Fibroblast of skin of right biceps (primary cell): ENCODE measurements around the gene MED31.

Experiments used
- DNase-seq: peaks from one replicate; pipeline ENCODE4 v3.0.0-alpha.2; 2013

Gene MED31

DNA sequence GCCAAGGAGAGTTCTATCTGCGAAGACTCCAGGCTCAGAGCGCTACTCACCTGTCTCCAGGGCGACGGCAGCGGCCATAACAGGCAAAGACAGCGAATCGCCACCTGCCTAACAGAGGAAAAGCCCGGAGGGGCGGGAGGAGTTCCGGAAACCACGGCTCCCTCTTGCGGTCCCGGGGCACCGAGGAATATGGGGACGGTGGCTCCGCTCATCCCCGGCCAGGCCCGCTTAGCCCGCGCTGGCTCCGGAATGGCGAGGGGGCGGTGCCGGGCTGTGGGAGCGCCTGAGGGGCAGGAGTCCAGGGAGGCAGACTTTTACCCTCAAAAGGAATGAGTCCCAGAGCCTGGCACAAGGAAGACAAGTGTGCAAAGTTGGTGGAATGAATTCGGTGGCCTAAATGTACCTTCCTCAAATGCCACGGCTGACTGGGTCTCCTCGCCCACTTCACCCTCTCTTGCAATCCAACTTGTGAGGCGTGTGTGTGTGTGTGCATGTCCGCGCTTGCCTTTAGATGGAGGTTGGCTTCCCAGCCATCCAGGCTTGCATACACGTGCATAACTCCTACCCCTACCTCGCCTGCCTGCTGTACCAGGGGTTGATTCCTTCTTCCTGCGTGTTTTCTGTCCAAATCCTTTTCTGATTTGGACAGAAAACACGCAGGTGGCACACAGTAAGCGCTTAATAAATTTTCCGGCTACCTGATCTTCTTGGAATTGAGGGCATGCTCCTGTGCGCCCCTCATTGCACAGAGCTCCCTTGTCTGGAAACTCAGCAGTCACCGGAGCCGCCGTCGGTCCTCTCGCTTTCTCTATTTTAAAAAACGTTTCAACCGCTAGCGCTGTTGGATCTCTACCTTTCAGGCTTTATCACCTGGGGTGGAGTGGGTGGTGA, 3.7 kb upstream of the MED31 start:
- no peak for DNase-seq

DNA sequence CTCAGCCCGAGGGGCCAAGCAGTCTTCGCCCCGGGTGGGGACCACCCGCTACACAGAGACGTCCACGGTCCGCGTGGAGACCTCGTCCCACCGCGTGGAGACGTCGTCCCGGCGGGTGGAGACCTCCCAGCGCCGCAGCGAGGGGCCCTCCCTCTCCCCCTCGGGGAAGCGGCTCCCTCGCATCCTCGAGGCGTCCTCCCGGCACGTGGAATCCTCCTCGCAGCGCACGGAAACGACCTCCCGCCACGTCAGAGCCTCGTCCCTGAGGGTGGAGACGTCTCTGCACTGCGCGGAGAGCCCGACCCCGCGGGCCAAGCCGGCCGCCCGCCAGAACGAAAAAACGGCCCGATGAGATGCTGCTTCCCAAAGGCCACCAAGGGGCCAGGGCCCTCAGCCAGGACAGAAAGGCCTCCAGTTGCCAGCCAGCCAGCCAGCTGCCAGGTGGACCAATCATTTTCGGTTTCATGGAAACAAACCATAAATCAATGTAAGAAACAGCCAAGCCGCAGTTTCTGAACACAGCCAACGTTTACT, 581 bp upstream of the MED31 start:
- DNase-seq = peak; percentile 40

DNA sequence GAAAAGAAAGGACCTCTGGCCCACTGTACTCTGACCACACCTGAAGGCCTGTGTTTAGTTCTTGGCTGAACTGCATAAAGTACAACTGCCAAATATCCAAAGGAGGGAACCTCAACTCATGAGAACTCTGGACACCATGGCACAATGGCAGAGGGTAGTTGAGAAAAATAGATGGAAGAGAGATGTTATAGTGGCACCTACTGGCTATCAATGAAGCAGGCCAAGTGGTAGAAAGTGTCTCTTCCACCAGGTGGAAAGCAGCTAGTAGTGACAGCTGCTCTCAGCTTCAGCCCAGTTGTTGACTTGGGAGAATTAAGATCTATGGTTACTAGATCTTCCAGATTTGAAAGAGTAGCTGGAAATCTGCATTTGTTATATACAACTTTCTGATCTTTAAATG, 3.2 kb downstream of the MED31 start:
- no peak for DNase-seq

DNA sequence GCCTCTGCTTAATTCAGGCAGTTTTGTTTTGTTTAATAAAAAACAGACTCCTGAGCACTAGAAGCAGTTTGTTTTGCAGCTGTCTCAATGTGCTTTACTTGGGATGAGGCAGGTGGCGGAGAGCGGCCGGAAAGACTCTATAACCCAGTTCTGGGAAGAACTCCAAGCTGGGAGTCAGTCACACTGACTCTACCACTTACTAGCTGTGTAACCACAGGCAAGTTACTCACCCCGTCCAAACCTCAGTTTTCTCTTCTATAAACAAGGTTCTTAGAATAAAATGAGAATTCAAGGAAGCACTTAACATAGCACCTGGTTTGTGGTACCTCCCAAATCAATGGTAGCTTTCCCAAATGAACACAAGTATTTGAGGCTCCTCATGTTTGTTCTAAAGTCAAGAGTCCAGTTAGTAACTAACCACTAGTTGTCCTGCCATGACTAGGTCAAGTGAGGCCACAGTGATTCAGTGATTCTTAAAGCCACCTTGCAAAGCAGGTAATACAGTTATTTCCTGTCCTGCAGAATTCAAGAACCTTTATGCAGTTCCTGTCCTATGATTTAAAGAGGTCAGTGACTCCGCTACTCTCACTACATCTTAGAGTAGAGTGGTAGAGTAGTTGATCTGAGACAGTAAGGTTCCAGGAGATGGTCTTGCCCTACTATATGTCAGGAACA, 7.8 kb downstream of the MED31 start:
- DNase-seq = peak; percentile 82

DNA sequence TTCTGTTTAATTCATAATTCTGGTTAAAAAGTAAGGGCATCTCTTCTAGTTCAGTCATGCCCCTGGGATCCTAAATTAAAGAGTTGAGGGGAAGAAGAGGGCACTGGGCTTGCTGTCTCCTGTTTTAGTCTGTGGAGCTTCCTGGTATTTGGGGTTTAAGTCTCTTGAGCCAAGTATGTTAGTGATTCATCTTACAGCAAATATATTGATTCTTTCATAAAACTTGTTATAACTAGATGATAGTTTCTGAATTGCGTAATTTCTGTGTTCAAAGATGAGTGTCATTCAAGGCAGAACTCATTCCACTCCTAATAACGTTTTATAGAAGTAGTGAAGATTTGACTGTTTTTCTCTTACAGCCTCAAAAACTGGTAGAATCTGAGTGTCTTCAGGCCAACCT, 8.8 kb downstream of the MED31 start:
- DNase-seq = peak; percentile 19

DNA sequence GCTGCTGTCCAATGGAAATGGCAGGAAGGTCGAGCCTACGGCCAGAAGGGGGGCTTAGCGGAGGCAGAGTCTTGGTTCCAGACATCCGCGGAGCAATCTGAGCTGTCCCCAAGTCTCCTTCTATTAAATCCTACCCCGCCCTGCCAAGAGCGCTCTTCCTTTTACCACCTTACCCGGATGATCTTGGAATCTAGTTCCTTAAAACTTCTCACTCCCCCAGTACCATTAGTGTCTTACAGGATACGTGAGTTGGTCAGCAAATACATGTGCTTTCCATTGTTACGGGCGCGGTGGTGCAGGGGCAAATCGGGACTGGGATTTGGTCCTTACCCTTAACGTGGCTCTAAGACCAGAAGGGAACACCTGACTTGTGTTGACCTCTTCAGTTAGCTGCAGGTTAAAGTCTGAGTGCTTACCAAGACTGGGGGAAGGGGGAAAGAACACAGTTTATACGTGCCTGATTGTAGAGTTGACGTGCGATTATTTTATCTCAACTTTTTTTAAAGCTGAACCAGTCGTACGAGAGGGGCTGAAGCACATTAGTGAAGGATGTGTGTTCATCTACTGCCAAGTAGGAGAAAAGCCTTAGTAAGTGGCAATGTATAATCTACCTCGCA, 10.1 kb downstream of the MED31 start:
- DNase-seq = no peak

DNA sequence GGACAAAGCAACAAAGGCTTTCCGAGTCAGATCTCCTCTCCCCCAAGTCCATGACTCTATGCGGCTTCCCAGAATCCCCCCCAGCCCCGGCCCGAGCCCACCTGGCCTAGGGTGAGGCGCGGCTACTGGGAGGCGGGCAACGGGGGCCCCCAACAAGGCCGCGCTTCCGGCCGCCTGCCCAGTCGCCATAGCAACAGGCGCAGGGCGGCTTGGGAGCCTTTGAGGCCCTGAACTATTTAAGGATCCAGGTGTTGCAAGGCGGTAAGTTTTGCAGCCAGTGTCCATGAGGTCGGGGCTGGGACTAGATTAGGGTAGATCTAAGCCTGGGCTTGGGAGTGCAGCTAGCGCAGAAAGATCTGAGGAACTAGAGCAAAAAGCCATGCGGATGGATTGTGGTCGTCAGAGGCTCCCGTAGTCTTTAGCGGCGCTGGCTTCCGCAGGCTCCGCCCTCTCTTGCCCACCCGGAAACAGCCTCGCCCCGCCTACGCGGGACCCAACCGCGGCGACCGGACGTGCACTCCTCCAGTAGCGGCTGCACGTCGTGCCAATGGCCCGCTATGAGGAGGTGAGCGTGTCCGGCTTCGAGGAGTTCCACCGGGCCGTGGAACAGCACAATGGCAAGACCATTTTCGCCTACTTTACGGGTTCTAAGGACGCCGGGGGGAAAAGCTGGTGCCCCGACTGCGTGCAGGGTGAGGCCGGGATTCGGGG, 10.7 kb downstream of the MED31 start, which contains the start of the genes KIAA0753 and TXNDC17:
KIAA0753 (minus strand) TSS at position 176 of the 711 bp plus-strand sequence. CDS start 5,608 bp downstream, outside the sequence.
TXNDC17 (plus strand) TSS at position 525 of the 711 bp plus-strand sequence; CDS start at position 548, 23 bp downstream.
- DNase-seq = peak; percentile 89

DNA sequence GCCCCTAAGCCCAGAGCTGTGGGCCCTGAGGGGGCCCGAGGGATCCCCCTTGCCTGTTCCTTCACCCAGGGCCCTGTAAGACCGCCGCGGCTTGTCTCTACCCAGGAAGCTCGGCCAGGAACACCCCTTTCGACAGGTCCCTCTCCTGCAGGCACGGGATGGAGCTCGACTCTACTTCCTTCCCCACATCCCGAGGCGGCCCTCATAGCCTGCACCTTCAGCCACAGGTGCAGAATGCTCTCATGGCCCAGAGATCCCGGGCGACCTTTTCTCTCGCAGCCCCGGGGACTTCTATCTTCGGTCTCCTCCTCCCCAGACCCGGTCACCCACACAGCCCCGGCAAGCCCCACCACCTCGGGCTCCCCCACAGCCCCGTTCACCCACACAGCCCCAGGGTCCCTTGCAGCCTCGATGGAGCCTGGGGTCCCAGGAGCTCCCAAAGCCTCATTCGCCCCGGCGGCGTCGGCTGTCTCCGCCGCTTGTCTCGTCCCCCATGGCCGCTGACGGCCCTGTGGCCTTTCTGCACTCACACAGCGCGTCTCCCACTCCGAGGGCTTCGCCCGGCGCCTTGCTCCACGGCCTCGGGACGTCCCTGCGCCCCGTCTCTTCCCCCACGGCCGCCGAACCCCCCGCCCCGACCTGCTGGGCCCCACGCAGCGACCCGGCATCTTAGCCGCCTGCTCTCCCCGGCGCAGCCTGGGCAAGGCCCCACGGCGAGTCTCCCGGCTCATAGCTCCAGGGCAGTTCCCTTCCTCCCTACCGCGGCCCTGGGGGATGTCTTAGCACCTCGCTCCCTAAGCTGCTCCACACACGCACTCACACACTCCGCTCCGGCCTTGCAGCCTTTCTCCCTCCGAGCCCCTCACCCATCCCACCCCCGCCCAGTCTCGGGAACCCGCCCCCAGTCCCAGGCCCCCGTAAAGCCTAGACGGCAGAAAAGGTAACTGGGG, 11.5 kb downstream of the MED31 start:
- peak; percentile 45 for DNase-seq

DNA sequence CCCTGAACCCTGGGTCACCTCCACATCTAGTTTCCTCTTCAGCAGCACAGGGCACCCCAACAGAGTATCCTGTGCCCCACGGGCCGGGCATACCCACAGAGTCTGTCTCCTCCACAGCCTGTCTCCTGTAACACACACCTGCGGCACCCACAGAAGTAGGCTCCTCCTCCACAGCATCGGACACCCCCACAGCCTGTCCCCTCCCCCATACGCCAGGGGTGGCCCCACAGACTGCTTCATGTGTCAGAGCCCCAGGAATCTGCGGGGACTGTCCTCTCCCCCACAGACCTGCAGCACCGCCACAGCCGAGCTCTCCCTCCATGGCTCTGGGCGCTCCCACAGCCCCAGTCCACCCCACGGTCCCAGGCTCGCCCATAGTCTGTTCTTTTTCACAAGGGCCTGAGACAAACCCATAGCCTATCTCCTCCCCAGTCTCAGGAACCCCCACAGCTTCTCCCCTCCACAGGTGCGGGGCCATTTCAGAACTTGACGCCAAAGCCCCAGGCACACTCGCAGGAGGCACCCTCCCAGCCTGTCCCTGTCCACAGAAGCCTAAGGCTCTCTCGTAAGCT, 12.3 kb downstream of the MED31 start:
- no peak for DNase-seq

DNA sequence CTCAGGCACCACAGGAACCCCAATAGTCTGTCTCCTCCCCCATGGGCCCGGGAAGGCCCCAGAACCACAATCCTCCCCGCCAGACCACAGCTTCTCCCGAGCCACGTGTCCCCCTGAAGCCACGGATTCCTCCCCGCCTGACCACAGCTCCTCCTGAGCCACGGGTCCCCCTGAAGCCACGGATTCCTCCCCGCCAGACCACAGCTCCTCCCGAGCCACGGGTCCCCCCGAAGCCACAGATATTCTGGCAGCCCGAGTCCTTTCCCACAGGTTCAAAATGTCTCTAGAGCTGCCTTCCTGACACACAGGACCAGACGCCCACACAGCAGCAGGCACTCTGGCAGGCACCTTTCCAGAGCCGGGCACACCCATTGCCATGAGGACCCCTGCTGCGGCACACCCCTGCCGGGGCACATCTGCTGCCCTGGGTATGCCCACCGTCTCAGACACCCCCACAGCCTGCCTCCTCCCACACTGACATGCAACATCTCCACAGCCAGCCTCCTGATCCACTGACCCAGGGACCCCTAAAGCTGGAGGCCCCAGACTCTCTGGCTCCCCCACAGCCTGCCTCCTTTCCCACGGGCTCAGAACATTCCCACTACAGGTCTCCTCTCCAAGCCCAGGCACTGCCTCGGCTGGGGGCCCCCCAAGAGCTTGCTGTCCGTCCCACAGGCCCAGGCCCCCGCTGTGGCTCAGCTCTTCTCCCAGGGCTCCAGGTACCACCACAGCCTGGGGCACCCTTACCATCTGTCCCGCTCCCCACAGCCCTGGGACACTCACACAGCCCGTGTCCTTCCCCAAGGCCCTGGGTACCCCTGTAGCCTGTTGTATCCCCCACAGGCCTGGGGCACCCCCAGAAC, 13.1 kb downstream of the MED31 start:
- DNase-seq = no peak

DNA sequence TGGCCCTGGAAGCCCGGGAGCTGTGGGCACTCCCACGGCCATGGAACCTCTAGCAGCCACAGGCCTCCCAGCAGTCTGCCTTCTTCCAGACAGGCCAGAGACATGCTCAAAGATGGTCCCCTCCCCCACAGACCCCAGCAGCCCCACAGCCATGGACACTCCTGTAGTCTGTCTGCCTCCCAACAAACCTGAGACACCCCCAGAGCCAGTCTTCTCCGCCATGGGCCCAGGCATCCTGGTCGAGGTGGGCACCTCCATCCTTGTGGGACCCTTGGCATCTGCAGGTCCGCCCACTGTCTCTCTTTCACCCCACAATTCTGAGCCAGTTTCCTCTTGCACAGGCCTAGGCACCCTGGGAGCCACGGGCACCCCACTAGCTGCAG, 14.0 kb downstream of the MED31 start:
- no peak for DNase-seq

DNA sequence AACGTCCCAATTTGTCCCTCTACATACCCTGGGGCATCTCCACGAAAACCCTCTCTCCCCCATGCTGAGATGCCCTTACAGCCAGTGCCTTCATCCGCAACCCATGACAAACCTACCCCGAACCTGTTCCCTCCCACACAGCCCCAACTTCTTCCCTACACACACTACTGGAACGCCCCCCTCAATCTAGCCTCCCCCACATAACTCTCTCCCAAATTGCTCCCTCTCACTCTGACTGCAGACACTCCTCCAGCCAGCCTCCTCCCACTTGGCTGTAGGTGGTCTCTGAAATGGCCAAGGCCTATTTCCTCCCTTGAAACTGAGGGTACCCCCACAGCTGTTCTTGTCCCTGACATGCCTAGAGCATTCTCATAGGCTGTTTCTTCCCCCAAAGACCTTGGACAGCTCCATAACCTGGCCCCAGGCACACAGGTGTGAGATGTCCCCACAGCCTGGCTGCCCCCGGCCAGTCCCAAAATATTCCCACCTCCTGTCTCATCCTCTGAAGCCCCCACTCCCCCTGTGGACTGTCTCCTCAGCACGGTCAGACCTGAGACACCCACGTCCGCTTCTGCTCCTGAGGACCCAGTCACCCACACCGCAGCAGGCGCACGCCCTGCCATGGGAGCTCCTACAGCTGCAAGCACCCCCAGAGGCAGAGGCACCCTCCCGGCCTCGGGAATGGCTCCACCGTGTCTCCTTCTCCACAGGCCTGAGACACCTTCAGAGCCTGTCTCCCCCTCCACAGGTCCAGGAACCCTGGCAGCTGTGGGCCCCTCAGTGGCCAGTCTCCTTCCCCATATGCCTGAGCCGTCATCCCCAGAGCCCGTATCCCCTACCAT, 14.6 kb downstream of the MED31 start:
- DNase-seq = no peak

DNA sequence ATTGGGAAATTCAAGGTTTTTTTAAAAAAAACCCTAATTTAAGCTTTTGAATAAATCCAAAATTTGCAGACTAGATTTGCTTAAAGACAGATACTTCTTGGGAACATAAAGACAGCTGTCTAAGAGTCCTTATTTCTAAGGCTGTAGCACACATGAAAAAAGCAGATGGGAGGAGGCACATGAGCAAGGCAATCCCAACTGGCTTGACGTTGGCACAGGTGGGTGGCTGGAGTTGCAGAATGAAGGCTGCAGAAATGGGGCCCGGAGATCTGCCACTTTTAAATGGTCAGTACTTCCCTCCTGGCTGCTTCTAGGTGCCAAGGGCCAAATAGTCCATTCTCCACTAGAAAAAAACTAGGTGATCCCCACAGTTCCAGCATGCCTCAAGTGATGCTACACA, 15.3 kb downstream of the MED31 start:
- DNase-seq = no peak

DNA sequence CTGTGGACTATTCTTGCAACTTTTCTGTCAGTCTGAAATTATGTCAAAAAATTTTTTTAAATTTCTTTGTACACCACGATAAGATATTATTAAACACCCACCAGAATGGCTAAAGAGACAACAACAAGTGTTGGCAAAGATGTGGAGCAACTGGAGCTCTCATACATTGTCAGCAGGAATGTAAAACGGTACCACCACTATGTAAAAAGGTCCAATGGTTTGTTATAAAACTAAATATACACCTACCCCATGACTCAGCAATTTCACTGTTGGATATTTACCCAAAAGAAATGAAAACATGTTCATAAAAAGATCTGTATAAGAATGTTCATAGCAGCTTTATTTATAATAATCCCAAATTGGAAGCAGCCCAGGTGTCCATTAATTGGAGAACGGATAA, 18.1 kb downstream of the MED31 start:
- DNase-seq = no peak

DNA sequence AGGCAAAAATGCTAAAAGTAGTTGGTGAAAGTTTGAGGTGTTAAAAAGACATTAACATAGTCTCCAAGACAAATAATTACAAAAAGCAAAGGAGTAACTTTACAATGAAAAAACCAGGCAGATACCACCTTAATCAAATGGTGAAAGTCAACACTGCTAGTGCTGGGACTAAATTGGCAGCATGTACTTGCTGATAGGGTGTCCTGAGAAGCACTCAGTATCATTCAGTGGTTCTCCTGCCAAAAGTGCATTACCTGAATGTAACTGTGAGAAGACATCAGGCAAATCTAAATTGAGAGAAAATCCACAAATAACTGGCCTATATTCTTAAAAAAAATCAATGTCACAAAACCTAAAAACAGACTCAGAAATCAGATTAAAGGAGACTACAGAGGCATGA, 18.9 kb downstream of the MED31 start:
- DNase-seq = no peak

DNA sequence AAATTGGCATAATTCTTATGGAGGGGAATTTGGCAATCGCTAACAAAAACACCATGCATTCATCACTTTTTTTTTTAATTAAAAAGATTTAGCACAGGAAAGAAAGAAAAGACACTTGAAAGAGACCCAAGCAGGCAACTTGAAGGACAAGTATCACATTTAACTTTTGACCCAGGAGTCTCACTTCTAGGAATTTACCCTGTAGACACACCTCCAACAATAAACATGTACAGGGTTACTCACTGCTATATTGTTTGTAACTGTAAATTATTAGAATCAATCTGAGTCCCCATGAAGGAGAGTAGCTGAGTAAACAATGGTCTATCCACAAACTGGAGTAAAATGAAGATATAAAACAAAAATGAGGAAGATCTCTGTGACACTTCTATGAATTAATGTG, 21.0 kb downstream of the MED31 start:
- DNase-seq = no peak

DNA sequence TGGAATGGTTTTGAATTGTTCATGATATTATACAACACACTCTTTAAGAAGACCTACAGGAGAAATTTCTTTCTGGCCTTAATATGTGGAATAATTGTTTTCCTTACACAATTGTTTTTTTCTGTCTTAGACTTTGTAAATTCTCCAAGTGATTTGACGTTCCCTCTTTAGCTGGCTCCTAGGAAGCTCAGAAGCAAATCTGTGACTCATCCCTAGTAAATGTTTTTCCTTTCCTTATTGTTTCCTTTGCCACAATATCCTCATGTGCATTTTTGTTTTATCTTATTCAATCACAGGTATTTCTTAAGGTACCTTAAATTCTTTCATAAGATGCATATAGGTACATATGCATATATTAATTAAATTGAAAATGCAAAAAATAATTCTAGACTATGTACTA, 24.4 kb downstream of the MED31 start:
- DNase-seq = no peak

DNA sequence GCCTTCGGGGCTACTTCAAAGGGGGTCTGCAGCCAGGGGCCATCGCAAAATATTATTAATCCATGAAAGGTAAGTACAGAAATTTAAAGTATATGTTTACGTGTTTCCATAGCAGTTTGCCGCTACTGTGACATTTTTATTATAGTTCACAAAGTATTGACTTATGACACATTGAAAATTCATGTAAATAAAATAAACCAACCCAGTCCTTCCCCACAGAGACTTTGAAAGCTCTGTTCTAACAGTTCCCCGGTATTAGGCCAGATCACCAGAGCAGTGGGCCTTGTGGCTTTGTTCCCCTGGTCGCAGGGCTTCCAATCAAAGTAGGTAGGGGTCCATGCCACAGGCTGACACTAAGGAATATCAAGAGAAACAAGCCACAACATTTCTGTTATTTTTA, 24.8 kb downstream of the MED31 start:
- DNase-seq = no peak

DNA sequence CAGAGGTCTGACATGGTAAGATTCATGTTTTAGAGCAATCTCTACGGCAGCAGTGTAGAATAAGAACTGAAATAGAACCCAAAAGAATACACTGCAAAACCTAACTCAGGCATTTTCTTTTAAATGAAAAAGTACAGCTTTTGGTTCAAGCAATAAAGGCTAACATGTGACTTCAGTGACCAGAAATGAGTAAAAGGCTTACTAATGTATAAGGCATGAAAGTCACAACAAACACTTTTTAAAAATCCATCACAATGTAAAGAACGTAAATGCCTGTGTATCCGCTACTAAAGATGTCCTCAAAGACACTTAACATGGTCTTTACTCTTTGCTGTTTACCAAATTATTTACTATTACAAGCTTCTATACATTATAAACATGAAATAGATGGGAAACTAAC, 27.5 kb downstream of the MED31 start:
- peak; percentile 3 for DNase-seq
